OCI-LY7 (cell line): ENCODE results near the gene NPLOC4.

ENCODE experiments used
- EZH2phosphoT487 ChIP-seq: fragments of 200-600 bp; sonication (generic); IDR thresholded peaks from 2 replicates; pipeline ENCODE4 v1.6.1; 2018; ENCODE audit warnings: low read depth, borderline replicate concordance, mild to moderate bottlenecking, mixed run types, antibody characterized with exemption, low read length, moderate library complexity, mixed read lengths
- TF ChIP-seq, protein P1 (sequence below): fragments of 200-600 bp; sonication (generic); conservative IDR thresholded peaks from 2 replicates; pipeline ENCODE4 v1.5.1; 2014; ENCODE audit warnings: mild to moderate bottlenecking, antibody characterized with exemption, low read length, moderate library complexity, mixed read lengths

DNA sequence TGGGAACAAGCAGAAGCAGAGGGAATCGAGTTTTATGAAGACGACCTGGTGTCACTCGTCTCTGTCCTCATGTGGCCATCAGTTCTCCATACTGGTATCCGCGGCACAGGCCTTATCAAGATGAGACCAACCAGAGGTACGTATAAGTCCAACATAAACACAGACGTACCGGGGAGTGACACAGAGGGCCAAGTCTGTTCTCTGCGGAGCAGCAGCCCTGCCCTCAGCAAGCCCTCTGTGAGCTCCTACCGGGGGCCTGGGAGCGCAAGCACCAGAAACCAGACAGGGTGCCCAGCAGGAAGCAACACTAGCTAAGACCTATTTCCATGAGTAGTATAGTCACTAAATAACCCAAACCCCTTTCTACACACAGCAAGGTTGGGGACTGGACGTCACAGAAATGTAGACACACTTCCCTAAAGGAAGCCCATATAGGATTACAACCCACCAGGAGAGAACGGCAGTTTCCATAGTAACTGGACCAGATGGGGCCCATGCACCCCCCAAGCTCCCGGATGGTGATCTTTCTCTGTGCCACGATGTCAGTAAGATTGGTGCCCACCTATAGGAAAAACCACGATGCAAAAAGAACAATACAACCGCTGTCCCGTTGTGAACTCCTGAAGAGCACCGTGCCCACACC lies 45.8 kb upstream of the NPLOC4 start:
- TF ChIP-seq, protein P1, sequence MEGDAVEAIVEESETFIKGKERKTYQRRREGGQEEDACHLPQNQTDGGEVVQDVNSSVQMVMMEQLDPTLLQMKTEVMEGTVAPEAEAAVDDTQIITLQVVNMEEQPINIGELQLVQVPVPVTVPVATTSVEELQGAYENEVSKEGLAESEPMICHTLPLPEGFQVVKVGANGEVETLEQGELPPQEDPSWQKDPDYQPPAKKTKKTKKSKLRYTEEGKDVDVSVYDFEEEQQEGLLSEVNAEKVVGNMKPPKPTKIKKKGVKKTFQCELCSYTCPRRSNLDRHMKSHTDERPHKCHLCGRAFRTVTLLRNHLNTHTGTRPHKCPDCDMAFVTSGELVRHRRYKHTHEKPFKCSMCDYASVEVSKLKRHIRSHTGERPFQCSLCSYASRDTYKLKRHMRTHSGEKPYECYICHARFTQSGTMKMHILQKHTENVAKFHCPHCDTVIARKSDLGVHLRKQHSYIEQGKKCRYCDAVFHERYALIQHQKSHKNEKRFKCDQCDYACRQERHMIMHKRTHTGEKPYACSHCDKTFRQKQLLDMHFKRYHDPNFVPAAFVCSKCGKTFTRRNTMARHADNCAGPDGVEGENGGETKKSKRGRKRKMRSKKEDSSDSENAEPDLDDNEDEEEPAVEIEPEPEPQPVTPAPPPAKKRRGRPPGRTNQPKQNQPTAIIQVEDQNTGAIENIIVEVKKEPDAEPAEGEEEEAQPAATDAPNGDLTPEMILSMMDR: no peak
- no peak for TF ChIP-seq EZH2phosphoT487
